Tibial nerve (tissue), 4 donors: ENCODE measurements around the gene SETD1B.
"Not testable (repeated sequence)": the region's sequence is repeated elsewhere in the genome, so short reads cannot be mapped to it uniquely, and the experiment has no call there.

Experiments
- CTCF ChIP-seq, 5 experiments: fragments of 200-600 bp in 3 of 5; fragments of 450-650 bp in 2 of 5; sonication (generic) in 3 of 5; IDR thresholded peaks; one replicate each; pipeline ENCODE4 v1.5.1; 2016 to 2019; ENCODE audit warnings: antibody characterized with exemption in 5 of 5, mild to moderate bottlenecking in 3 of 5, moderate library complexity in 2 of 5
- EP300 ChIP-seq, 2 donors: sonication (generic); formaldehyde crosslinking; IDR thresholded peaks; one replicate each; pipeline ENCODE4 v1.6.1; 2017; ENCODE audit warnings: antibody characterized with exemption in 2 of 2, mild to moderate bottlenecking in 1 of 2

DNA sequence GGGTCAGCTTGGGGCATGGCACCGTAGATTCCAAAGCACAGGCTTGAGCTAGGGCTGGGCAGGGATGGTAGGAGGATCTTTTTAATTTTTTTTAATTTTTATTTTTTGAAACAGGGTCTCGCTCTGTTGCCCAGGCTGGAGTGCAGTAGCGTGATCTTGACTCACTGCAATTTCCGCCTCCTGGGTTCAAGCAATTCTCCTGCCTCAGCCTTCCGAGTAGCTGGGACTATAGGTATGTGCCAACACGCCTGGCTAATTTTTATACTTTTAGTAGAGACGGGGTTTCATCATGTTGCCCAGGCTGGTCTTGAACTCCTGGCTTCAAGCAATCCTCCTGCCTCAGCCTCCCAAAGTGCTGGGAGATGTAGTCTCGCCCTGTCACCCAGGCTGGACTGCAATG, 13.0 kb upstream of the SETD1B start:
- not testable (repeated sequence) for TF ChIP-seq CTCF, EP300 (IDR thresholded peaks at IDR 0.05)
